ENCODE data around the gene ADGRF4.

ADGRF4 gene

DNA sequence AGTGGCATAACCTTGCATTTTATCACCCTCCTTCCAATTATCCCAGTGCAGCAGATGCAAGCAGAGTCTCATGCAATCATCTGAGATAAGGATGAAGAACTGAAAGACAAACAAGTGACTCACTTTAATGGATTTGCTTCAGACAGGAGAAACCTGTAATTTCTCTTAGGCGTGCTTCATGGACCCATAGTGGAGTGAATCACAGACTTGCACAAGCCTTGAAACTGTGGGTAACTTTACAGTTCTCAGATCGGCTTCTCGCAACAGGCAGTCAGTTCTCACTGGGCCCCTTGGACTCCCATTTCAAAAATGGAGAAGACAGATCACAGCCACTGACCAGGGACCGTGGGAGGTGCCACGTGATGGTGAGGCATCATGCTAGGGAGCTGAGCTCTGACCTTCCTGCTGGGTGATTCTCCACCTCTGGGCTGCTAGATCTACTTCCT lies at the start of gene ADGRF4:
ADGRF4 (plus strand) TSS at position 239 of the 446 bp plus-strand sequence. CDS start 8,666 bp downstream, outside the sequence.
- no peaks in the 10 kb centered on the region for H3K9me3 ChIP-seq (ENCODE audit: control insufficient read depth, low read length)
- no peaks in the 10 kb centered on the region for H3K27me3 ChIP-seq (ENCODE audit: control insufficient read depth, insufficient read depth, low read length)
- no peaks in the 10 kb centered on the region for H3K36me3 ChIP-seq (ENCODE audit: control insufficient read depth, insufficient read depth, low read length)
- no peak within 1 kb of the TSS for H3K9ac ChIP-seq (ENCODE audit: low read length)
- H3K4me1 ChIP-seq (ENCODE audit: control insufficient read depth, insufficient read depth, low read length): no peaks in the 10 kb centered on the region
- no peak within 1 kb of the TSS for H3K4me3 ChIP-seq (ENCODE audit: low read length)

GRCh38 chr6:47650553-47651432 lies 47.6 kb upstream of the ADGRF4 start:
- no peak overlapping the region for H3K9ac ChIP-seq (ENCODE audit: low read length)
- no peaks in the 10 kb centered on the region for H3K27me3 ChIP-seq (ENCODE audit: control insufficient read depth, insufficient read depth, low read length)
- no peak overlapping the region for H3K4me3 ChIP-seq (ENCODE audit: low read length)
- H3K36me3 ChIP-seq (ENCODE audit: control insufficient read depth, insufficient read depth, low read length): no peaks in the 10 kb centered on the region
- no peaks in the 10 kb centered on the region for H3K9me3 ChIP-seq (ENCODE audit: control insufficient read depth, low read length)
- H3K4me1 ChIP-seq (ENCODE audit: control insufficient read depth, insufficient read depth, low read length): peaks cover 12% of the 10 kb centered on the region

DNA sequence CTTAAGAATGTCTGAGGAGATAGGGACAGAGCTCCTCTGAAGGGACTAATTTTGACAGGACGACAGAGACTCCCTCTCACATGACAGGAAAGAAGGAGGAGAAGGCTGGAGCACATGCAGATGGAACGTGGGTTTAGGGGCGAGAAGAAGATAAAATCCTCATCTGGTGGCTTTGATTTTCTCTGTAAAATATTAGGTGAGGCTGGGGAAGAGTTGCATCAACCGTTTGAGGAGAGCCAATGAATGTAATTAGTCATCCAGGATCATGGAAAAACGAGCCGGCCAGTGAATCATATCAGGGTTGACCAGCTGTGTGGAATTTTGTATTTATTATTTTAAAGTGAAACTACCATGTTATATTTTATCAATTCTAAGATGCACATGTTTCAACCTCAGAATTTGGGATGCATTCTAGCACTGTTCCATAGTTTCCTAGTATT lies 46.9 kb upstream of the ADGRF4 start:
- Histone ChIP-seq H3K36me3 (ENCODE audit: control insufficient read depth, insufficient read depth, low read length) (no peaks in the 10 kb centered on the region), H3K27me3 (ENCODE audit: control insufficient read depth, insufficient read depth, low read length) (no peaks in the 10 kb centered on the region), H3K4me3 (ENCODE audit: low read length) (no peak overlapping the region), H3K4me1 (ENCODE audit: control insufficient read depth, insufficient read depth, low read length) (peaks cover 19% of the 10 kb centered on the region), H3K9me3 (ENCODE audit: control insufficient read depth, low read length) (no peaks in the 10 kb centered on the region), H3K9ac (ENCODE audit: low read length) (no peak overlapping the region)

DNA sequence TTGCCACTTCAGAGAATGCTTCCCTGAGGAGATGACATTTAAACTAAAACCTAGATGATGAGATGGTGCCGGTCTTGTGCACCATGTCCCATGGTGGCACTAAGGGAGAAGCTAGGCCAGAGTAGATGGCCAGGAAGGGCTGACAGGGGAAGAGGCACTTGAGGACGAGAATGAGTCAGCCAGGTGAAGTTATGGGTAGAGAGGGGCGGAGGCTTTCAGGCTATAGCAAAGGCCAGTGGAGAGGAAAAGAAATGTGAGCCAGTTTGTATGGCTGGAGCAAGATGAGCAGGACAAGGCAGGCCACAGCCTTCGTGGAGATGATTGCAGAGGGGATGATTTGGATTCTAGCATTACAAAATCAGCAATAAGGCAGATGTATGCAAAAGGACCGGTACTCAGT lies 44.7 kb upstream of the ADGRF4 start:
- H3K4me1 ChIP-seq (ENCODE audit: control insufficient read depth, insufficient read depth, low read length): peaks cover 9% of the 10 kb centered on the region
- H3K27me3 ChIP-seq (ENCODE audit: control insufficient read depth, insufficient read depth, low read length): no peaks in the 10 kb centered on the region
- H3K36me3 ChIP-seq (ENCODE audit: control insufficient read depth, insufficient read depth, low read length): no peaks in the 10 kb centered on the region
- no peak overlapping the region for H3K9ac ChIP-seq (ENCODE audit: low read length)
- H3K4me3 ChIP-seq (ENCODE audit: low read length): no peak overlapping the region
- H3K9me3 ChIP-seq (ENCODE audit: control insufficient read depth, low read length): no peaks in the 10 kb centered on the region

- Histone ChIP-seq H3K9ac (ENCODE audit: low read length) (no peak overlapping the region), H3K4me1 (ENCODE audit: control insufficient read depth, insufficient read depth, low read length) (peaks cover 9% of the 10 kb centered on the region), H3K4me3 (ENCODE audit: low read length) (no peak overlapping the region), H3K27me3 (ENCODE audit: control insufficient read depth, insufficient read depth, low read length) (no peaks in the 10 kb centered on the region), H3K36me3 (ENCODE audit: control insufficient read depth, insufficient read depth, low read length) (no peaks in the 10 kb centered on the region), H3K9me3 (ENCODE audit: control insufficient read depth, low read length) (no peaks in the 10 kb centered on the region)
These were observed 44.1 kb upstream of the ADGRF4 start for GRCh38 chr6:47654255-47654654.

DNA sequence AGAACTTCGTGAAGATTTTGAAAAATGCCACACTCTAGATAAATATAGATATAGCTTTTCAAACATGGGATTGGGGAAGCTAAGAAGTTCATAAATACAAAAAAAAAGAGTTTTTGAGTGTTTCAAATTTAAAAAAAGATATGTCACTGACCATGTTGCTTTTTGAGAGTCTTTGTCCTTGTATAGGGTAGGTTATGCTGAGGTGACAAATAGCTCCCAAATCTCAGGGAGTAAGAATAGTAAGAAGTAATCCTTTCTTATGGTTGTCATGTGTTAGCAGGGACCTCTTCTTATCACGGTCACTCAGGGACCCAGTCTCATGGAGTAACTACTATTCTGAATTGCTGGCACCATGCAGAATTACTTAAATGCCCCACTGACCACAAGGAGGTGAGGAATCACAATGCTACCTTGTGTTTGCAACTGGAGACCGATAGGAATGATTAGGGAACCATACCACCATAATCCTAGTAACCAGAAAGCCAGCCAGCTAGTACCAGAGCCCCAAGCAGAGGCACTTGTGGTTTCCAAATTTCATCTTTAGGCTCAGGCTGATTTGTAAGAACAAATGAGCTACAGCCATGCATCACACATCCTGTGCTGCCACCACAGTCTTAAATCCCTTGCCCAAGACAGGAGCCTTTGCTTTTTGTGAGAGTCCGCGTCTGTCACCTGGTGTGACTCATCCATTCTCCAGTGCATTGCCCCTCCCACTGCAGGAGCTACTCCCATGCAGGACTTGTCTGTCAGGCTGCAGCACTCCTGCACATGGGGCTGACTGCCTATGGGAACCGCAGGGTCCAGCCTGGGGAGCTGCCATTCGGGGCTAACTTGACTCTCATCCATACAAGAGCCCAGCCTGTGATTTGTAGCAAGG lies 42.4 kb upstream of the ADGRF4 start:
- Histone ChIP-seq H3K4me1 (ENCODE audit: control insufficient read depth, insufficient read depth, low read length) (peaks cover 9% of the 10 kb centered on the region), H3K4me3 (ENCODE audit: low read length) (no peak overlapping the region), H3K27me3 (ENCODE audit: control insufficient read depth, insufficient read depth, low read length) (no peaks in the 10 kb centered on the region), H3K9me3 (ENCODE audit: control insufficient read depth, low read length) (no peaks in the 10 kb centered on the region), H3K36me3 (ENCODE audit: control insufficient read depth, insufficient read depth, low read length) (no peaks in the 10 kb centered on the region), H3K9ac (ENCODE audit: low read length) (no peak overlapping the region)

GRCh38 chr6:47661960-47662359 lies 36.4 kb upstream of the ADGRF4 start:
- H3K4me3 ChIP-seq (ENCODE audit: low read length): no peak overlapping the region
- no peaks in the 10 kb centered on the region for H3K4me1 ChIP-seq (ENCODE audit: control insufficient read depth, insufficient read depth, low read length)
- H3K27me3 ChIP-seq (ENCODE audit: control insufficient read depth, insufficient read depth, low read length): no peaks in the 10 kb centered on the region
- no peak overlapping the region for H3K9ac ChIP-seq (ENCODE audit: low read length)
- H3K9me3 ChIP-seq (ENCODE audit: control insufficient read depth, low read length): no peaks in the 10 kb centered on the region
- H3K36me3 ChIP-seq (ENCODE audit: control insufficient read depth, insufficient read depth, low read length): no peaks in the 10 kb centered on the region

DNA sequence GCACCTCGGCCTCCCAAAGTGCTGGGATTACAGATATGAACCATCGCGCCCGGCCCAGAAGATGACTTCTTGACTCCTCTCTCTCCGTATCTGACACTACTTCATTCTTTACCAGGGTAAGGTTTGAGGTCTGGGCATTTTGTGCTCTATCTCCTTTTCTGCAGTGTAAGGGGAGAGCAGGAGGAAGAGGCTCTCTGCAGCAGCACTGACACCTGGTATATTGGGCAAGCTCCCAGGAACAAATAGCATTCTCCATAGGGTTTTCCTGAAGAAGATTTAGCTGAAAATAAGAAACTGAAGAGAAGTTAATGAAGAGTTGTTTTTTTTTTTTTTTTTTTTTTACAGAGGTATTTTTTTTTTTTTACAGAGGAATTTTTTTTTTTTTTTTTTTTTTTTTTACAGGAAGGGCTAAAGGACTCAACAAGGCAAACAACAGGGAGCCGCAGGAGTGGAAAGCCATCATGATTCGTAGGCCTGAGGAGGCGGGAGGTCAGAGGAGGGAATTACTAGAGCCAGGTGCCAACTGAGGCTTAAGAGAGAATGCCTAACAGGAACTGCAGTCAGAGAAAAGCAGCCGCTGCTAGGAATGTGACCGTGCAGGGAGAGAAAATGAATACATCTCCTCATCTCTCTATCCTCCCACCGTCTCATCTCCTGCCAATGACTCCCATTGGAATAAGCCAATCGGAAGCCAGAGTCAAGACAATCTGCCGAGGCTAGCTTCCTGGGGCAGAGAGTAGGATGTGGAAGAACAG lies 34.7 kb upstream of the ADGRF4 start:
- no peak overlapping the region for H3K4me3 ChIP-seq (ENCODE audit: low read length)
- no peaks in the 10 kb centered on the region for H3K36me3 ChIP-seq (ENCODE audit: control insufficient read depth, insufficient read depth, low read length)
- H3K9ac ChIP-seq (ENCODE audit: low read length): no peak overlapping the region
- no peaks in the 10 kb centered on the region for H3K27me3 ChIP-seq (ENCODE audit: control insufficient read depth, insufficient read depth, low read length)
- no peaks in the 10 kb centered on the region for H3K9me3 ChIP-seq (ENCODE audit: control insufficient read depth, low read length)
- H3K4me1 ChIP-seq (ENCODE audit: control insufficient read depth, insufficient read depth, low read length): no peaks in the 10 kb centered on the region

- Histone ChIP-seq H3K27me3 (ENCODE audit: control insufficient read depth, insufficient read depth, low read length) (no peaks in the 10 kb centered on the region), H3K9me3 (ENCODE audit: control insufficient read depth, low read length) (no peaks in the 10 kb centered on the region), H3K36me3 (ENCODE audit: control insufficient read depth, insufficient read depth, low read length) (no peaks in the 10 kb centered on the region), H3K4me3 (ENCODE audit: low read length) (no peak overlapping the region), H3K4me1 (ENCODE audit: control insufficient read depth, insufficient read depth, low read length) (peaks cover 5% of the 10 kb centered on the region), H3K9ac (ENCODE audit: low read length) (no peak overlapping the region)
These were observed 33.3 kb upstream of the ADGRF4 start for GRCh38 chr6:47665112-47665511.

GRCh38 chr6:47669684-47670513 lies 28.5 kb upstream of the ADGRF4 start:
- no peak overlapping the region for H3K4me3 ChIP-seq (ENCODE audit: low read length)
- no peaks in the 10 kb centered on the region for H3K27me3 ChIP-seq (ENCODE audit: control insufficient read depth, insufficient read depth, low read length)
- no peaks in the 10 kb centered on the region for H3K9me3 ChIP-seq (ENCODE audit: control insufficient read depth, low read length)
- H3K9ac ChIP-seq (ENCODE audit: low read length): no peak overlapping the region
- no peaks in the 10 kb centered on the region for H3K36me3 ChIP-seq (ENCODE audit: control insufficient read depth, insufficient read depth, low read length)
- H3K4me1 ChIP-seq (ENCODE audit: control insufficient read depth, insufficient read depth, low read length): peaks cover 5% of the 10 kb centered on the region

- H3K27me3 ChIP-seq (ENCODE audit: control insufficient read depth, insufficient read depth, low read length): no peaks in the 10 kb centered on the region
- H3K9me3 ChIP-seq (ENCODE audit: control insufficient read depth, low read length): no peaks in the 10 kb centered on the region
- H3K4me1 ChIP-seq (ENCODE audit: control insufficient read depth, insufficient read depth, low read length): peaks cover 5% of the 10 kb centered on the region
- H3K4me3 ChIP-seq (ENCODE audit: low read length): no peak overlapping the region
- no peak overlapping the region for H3K9ac ChIP-seq (ENCODE audit: low read length)
- no peaks in the 10 kb centered on the region for H3K36me3 ChIP-seq (ENCODE audit: control insufficient read depth, insufficient read depth, low read length)
These were observed 27.5 kb upstream of the ADGRF4 start for GRCh38 chr6:47670851-47671250.

All from mucosa of stomach (tissue), 1 donor.